GM20000 (cell line): ENCODE measurements around the gene MIF4GD.
"Not testable (repeated sequence)": the region's sequence is repeated elsewhere in the genome, so short reads cannot be mapped to it uniquely, and the experiment has no call there.

Experiments used
- DNase-seq: peaks from one replicate; pipeline ENCODE4 v3.0.0; 2012; ENCODE audit warnings: low spot score
- CTCF ChIP-seq: IDR thresholded peaks from 2 replicates; pipeline ENCODE4 v1.5.1; 2012; ENCODE audit warnings: mild to moderate bottlenecking, control low read depth; ENCODE audit errors: extremely low read depth, missing control alignments

Gene MIF4GD

GRCh38 chr17:75295201-75296158, 24.4 kb upstream of the MIF4GD start:
- peak; percentile 65 for DNase-seq
- no peak for TF ChIP-seq CTCF

- DNase-seq, result not testable (repeated sequence)
Measured at GRCh38 chr17:75292810-75293448, 21.9 kb upstream of the MIF4GD start.

GRCh38 chr17:75289832-75290337, 18.9 kb upstream of the MIF4GD start:
- no peak for TF ChIP-seq CTCF
- DNase-seq, result no peak

GRCh38 chr17:75289115-75289831, 18.2 kb upstream of the MIF4GD start, which contains the start of gene SLC25A19:
Gene SLC25A19, minus strand, starts transcription at chr17:75289433. Its CDS starts 2,669 bp downstream, at chr17:75286764.
- peak; percentile 91 for DNase-seq
- peak; percentile 44 for TF ChIP-seq CTCF

- TF ChIP-seq CTCF, result no peak
- DNase-seq, result no peak
Measured at GRCh38 chr17:75288770-75289114, 17.7 kb upstream of the MIF4GD start.

GRCh38 chr17:75288359-75288758, 17.3 kb upstream of the MIF4GD start:
- DNase-seq, result no peak
- TF ChIP-seq CTCF, result no peak

- DNase-seq, result no peak
- TF ChIP-seq CTCF, result no peak
Measured at GRCh38 chr17:75287221-75287620, 16.2 kb upstream of the MIF4GD start.
